ENCODE results near the gene HCN4.

- TF ChIP-seq TEAD4 (CRISPR knock-in tag; IDR thresholded peaks at IDR 0.05) (no peak), ATF2 (CRISPR knock-in tag; IDR thresholded peaks at IDR 0.05; ENCODE audit: borderline replicate concordance, low read depth) (no peak), ATF1 (CRISPR knock-in tag; IDR thresholded peaks at IDR 0.05) (no peak), KAT7 (CRISPR knock-in tag; IDR thresholded peaks at IDR 0.05; ENCODE audit: borderline replicate concordance) (no peak), ETV6 (CRISPR knock-in tag; IDR thresholded peaks at IDR 0.05) (no peak)
- TF ChIP-seq, protein P1, sequence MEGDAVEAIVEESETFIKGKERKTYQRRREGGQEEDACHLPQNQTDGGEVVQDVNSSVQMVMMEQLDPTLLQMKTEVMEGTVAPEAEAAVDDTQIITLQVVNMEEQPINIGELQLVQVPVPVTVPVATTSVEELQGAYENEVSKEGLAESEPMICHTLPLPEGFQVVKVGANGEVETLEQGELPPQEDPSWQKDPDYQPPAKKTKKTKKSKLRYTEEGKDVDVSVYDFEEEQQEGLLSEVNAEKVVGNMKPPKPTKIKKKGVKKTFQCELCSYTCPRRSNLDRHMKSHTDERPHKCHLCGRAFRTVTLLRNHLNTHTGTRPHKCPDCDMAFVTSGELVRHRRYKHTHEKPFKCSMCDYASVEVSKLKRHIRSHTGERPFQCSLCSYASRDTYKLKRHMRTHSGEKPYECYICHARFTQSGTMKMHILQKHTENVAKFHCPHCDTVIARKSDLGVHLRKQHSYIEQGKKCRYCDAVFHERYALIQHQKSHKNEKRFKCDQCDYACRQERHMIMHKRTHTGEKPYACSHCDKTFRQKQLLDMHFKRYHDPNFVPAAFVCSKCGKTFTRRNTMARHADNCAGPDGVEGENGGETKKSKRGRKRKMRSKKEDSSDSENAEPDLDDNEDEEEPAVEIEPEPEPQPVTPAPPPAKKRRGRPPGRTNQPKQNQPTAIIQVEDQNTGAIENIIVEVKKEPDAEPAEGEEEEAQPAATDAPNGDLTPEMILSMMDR (IDR thresholded peaks at IDR 0.05): no peak
- TF ChIP-seq, protein P2, sequence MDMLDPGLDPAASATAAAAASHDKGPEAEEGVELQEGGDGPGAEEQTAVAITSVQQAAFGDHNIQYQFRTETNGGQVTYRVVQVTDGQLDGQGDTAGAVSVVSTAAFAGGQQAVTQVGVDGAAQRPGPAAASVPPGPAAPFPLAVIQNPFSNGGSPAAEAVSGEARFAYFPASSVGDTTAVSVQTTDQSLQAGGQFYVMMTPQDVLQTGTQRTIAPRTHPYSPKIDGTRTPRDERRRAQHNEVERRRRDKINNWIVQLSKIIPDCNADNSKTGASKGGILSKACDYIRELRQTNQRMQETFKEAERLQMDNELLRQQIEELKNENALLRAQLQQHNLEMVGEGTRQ (CRISPR knock-in tag; IDR thresholded peaks at IDR 0.05): no peak
Observed at GRCh38 chr15:73313861-73314260, 54.9 kb downstream of the HCN4 start.

Measured in WTC11 (cell line).